CD4-positive, alpha-beta T cell treated with Interleukin-17A for 4 hours (primary cell): ENCODE measurements around the gene DEFB124.
"Not testable (repeated sequence)": the region's sequence is repeated elsewhere in the genome, so short reads cannot be mapped to it uniquely, and the experiment has no call there.

Source experiments
- DNase-seq: peaks from one replicate; pipeline ENCODE4 v3.0.0-alpha.2; 2020; ENCODE audit warnings: mixed read lengths

Gene DEFB124, protein sequence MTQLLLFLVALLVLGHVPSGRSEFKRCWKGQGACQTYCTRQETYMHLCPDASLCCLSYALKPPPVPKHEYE

DNA sequence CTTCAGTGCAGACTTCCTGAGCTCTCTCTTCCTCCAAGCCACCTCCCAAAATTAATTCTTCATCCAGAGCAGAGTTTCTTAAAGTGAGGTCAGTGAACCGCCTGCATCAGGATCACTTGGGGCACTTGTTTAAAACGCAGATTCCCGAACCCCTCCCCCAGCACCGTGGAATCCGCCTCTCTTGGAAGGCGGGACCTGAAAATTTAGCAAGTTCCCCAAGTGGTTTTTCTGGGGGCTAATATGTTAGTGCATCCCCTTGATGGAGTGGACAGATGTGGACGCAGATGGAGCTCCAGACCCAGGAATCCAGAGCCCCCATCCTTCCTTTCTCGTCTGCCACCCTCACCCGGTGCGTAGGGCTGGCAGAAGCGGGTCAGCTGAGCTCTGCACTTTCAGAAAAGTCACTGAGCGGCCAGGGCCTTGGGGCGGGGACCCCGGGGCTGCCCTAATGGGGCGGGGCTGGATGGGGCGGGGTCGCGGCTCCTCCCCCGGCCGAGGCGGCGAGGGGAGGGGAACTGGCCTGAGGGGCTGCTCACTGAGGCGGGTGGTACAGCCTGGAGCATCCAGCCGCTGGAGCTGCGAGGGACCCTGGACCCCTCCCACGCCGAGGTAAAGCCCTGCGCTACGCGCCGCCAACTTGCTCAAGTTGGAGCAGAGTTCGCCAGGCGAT, at the start of gene DEFB124, which contains the start of gene REM1:
TSS of gene DEFB124 (minus strand) at position 370 of the 670 bp plus-strand sequence. CDS start 2,114 bp downstream, outside the sequence.
TSS of gene REM1 (plus strand) at position 531 of the 670 bp plus-strand sequence. CDS start 1,158 bp downstream, outside the sequence.
- no peak for DNase-seq

GRCh38 chr20:31523361-31524283, 48.7 kb upstream of the DEFB124 start:
- no peak for DNase-seq

GRCh38 chr20:31522731-31523130, 47.8 kb upstream of the DEFB124 start:
- no peak for DNase-seq

GRCh38 chr20:31521267-31521666, 46.3 kb upstream of the DEFB124 start:
- DNase-seq, result not testable (repeated sequence)

- no peak for DNase-seq
Measured at GRCh38 chr20:31517373-31517772, 42.4 kb upstream of the DEFB124 start.

DNA sequence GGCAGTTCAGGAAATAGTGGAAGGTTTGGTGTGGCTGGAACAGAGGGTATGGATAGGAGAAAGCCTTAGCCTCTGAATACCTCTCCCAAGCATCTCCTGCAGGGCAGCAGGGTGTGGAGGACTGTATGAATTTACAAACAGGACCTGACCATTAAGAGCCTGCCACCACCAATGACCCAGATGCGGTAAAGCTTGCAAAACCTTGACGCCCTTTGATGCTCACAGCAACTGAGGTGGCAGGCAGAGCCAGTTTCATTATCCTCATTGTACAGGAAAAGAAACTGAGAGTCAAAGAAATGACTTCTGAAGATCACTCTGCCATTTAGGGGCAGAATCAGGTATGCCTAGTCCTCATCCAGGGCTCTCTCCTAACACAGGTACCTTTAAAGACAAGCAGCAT, 41.7 kb upstream of the DEFB124 start:
- DNase-seq, result no peak

DNA sequence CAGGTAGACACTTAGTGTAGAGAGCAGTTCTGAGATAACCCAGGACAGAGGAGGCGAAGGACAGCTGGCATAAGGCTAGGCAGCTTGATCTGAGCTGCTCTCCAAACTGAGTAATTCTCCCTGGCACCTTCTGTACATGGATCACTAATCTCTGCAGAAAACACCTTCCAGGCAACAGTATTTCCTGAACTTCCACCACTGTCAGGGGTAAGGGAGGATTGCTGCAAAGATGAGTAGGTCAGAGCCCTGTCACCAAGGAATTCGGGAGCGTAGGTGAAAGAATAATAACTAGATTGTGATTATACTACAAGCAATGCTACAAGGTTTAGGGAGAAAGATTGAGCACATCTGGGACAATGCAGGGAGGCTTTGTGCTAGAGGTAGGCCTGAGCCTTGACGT, 41.2 kb upstream of the DEFB124 start:
- no peak for DNase-seq

DNA sequence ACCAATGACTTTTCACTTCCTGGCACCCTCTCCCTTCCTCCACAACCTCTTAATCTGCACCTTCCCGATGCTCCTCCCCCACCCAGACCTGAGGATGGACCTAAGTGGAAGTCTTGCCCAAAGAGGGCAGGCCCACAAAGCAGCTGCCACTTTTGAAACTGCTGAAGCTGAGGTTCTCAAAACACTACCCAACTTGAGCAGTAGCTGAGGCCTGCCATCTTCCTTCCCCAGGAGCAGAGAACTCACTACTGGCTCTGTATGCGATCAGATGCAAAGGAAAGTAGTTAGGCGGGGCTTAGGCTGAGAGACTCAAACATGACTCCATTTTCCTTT, 40.8 kb upstream of the DEFB124 start:
- DNase-seq, result no peak

GRCh38 chr20:31515072-31515774, 40.3 kb upstream of the DEFB124 start:
- no peak for DNase-seq

- peak; percentile 92 for DNase-seq
Measured at GRCh38 chr20:31514154-31515071, 39.5 kb upstream of the DEFB124 start, which contains the start of gene HM13. Gene HM13, plus strand, starts transcription at chr20:31514442. Its CDS starts 110 bp downstream, at chr20:31514552.

GRCh38 chr20:31508517-31509244, 33.8 kb upstream of the DEFB124 start:
- no peak for DNase-seq

- DNase-seq, result no peak
Measured at GRCh38 chr20:31505903-31506302, 31.0 kb upstream of the DEFB124 start.

- peak; percentile 84 for DNase-seq
Measured at GRCh38 chr20:31502884-31503673, 28.2 kb upstream of the DEFB124 start.

GRCh38 chr20:31500527-31500926, 25.6 kb upstream of the DEFB124 start:
- DNase-seq, result no peak

DNA sequence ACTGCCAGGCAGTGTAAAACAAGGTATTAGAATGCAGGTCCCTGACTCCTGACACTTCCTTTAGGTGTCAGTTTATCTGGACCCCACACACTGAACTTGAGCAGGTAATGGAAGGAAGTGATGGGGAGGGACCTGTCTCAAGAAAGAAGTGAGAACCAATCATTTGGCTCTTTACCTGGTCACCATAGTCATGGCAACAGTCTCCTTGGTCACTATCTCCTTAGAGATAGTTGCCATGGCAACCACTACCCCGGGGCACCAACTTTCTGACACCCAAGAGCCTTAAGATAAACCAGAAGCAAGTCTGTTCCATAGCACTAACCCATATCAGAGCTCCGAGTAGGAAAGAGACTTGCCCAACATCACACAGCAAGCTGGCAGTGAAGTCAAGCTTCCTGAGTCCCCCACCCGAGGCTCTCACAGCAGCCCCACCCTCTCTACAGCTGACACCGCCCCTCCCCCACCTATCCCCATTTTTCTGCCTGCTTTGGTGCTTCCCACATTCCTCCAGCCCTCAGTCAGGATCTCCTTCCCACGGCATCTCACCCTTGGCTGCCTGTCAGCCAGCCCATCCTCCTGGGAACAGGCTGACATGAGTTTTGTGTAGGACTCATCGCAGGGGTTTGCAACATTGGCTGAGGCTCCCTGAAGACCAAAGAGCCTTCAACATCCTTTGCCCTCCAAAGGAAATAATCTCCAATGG, 23.1 kb upstream of the DEFB124 start:
- no peak for DNase-seq

- no peak for DNase-seq
Measured at GRCh38 chr20:31496761-31497295, 21.9 kb upstream of the DEFB124 start.

DNA sequence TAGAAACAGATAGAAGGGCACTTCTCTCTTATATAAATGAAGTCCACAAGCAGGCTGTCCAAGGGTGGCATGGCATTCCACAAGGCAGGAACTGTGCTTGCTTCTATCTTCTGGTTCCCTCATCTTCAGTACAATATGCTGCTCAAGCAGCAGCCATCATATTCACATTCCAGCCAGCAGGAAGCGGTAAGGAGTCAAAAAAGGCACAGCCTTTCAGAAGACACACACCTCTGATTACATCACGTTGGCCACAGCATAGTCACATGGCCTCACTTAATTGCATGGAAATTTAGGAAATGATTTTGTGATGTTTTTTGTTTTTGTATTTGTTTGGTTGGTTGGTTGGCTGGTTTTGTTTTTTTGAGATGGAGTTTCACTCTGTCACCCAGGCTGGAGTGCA, 19.2 kb upstream of the DEFB124 start:
- no peak for DNase-seq

- DNase-seq, result no peak
Measured at GRCh38 chr20:31490752-31491151, 15.8 kb upstream of the DEFB124 start.

GRCh38 chr20:31489152-31489551, 14.2 kb upstream of the DEFB124 start:
- no peak for DNase-seq
